HK-2 (cell line): ENCODE results near the gene RPS15.
A peak's percentile ranks its signal among the peaks of the same experiment; 100 is the strongest.
"Not testable (repeated sequence)": the region's sequence is repeated elsewhere in the genome, so short reads cannot be mapped to it uniquely, and the experiment has no call there.

Experiments used
- DNase-seq: peaks from one replicate; pipeline ENCODE4 v3.0.0-alpha.2; 2018; ENCODE audit not compliant: unreplicated experiment

RPS15 gene

DNA sequence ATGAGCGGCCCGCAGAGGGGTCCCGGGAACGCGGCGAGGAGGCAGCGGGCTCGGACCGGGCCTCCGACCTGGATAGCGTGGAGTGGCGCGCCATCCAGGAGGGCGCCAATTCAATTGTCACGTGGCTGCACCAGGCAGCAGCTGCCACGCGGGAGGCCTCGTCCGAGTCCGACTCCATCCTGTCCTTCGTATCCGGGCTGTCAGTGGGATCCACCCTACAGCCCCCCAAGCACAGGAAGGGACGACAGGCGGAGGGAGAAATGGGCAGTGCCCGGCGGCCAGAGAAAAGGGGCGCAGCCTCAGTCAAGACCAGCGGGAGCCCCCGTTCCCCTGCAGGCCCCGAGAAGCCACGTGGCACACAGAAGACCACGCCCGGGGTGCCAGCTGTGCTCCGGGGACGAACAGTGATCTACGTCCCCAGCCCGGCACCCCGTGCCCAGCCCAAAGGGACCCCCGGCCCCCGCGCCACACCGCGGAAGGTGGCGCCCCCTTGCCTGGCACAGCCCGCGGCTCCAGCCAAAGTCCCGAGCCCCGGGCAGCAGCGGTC lies 30.2 kb downstream of the RPS15 start:
- DNase-seq: peak; percentile 69

DNA sequence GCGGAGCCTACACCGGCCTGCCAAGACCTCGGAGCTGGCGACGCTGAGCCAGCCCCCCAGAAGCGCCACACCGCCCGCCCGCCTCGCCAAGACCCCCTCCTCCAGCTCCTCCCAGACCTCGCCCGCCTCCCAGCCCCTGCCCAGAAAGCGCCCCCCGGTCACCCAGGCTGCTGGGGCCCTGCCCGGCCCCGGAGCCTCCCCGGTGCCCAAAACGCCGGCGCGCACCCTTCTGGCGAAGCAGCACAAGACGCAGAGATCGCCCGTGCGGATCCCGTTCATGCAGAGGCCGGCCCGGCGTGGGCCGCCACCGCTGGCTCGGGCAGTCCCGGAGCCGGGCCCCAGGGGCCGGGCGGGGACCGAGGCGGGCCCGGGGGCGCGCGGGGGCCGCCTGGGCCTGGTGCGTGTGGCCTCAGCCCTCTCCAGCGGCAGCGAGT lies 30.6 kb downstream of the RPS15 start:
- DNase-seq: peak; percentile 66

DNA sequence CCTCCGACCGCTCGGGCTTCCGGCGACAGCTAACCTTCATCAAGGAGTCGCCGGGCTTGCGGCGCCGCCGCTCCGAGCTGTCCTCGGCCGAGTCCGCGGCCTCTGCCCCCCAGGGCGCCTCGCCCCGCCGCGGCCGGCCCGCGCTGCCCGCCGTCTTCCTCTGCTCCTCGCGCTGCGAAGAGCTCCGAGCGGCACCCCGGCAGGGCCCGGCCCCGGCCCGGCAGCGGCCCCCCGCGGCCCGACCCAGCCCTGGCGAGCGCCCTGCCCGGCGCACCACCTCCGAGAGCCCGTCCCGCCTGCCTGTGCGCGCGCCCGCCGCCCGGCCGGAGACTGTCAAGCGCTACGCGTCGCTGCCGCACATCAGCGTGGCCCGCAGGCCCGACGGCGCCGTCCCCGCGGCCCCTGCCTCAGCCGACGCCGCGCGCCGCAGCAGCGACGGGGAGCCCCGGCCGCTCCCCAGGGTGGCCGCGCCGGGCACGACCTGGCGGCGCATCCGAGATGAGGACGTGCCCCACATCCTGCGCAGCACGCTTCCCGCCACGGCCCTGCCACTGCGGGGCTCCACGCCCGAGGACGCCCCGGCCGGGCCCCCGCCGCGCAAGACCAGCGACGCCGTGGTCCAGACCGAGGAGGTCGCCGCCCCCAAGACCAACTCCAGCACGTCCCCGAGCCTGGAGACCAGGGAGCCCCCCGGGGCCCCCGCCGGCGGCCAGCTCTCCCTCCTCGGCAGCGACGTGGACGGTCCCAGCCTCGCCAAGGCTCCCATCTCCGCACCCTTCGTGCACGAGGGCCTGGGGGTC lies 31.3 kb downstream of the RPS15 start:
- DNase-seq: peak; percentile 63

DNA sequence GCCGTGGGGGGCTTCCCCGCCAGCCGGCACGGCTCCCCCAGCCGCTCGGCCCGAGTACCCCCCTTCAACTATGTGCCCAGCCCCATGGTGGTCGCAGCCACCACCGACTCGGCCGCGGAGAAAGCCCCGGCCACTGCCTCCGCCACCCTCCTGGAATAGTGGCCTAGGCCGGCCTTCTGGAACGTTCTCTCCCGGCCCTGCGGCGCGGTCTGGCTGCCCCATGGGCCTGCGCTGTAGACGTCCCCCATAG lies 31.8 kb downstream of the RPS15 start:
- DNase-seq: no peak

DNA sequence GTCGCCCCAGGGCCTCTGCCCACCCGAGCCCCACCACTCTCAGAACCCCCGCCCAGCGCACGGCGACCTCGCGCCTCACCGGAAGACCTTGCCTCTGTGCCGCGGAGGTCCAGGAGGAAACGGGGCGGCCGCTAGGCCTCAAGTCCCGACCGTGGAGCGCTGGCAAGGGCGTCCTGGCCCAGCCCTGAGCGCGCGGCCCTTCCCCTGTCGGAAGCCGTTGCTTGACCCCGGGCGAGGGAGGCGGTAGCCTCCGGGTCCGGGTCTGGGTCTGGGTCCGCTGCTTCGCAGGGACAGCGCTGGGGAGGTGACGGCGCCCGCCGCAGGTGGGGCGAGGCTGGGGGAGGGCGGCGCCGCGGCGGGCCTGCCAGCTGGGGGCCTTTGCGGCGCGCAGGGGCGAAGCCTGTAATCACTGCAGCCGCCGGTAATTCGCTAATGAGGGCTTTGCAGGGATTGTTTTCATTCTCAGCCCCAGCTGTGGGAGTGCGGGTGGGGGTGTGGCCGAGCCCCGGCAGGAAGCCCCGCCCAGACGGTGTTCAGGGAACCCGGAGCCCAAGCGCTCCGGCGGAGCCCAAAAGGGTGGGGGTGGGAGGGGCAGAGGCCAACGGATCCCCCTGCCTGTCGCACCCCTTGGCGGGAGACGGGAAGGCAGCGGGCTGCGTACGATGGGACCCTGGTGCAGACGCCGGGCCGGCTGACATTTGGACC lies 32.3 kb downstream of the RPS15 start:
- peak; percentile 81 for DNase-seq

DNA sequence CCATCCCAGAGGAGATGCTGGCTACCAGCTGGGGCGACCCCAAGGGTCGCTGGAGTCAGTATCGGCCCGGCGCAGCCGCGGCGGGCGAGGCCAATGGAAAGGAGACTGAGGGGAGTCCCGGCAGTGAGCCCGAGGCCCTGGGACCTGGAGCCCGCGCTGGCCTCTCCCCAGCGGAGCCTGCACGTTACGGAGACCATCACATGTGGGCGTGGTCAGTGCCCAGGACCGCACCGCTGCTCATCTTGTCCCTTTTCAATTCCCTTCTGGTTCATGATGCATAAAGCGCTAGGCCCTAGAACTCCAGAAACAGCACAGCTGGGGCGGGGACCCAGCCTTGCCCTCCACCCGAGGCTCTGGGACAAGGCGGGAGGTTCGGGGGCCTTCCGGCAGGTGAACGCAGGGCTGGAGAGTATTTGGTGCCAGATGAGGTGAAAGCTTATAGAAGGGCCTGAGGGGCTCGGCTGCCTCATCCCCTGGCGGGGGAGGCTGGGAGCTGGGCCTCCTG lies 32.9 kb downstream of the RPS15 start:
- DNase-seq: peak; percentile 76

DNA sequence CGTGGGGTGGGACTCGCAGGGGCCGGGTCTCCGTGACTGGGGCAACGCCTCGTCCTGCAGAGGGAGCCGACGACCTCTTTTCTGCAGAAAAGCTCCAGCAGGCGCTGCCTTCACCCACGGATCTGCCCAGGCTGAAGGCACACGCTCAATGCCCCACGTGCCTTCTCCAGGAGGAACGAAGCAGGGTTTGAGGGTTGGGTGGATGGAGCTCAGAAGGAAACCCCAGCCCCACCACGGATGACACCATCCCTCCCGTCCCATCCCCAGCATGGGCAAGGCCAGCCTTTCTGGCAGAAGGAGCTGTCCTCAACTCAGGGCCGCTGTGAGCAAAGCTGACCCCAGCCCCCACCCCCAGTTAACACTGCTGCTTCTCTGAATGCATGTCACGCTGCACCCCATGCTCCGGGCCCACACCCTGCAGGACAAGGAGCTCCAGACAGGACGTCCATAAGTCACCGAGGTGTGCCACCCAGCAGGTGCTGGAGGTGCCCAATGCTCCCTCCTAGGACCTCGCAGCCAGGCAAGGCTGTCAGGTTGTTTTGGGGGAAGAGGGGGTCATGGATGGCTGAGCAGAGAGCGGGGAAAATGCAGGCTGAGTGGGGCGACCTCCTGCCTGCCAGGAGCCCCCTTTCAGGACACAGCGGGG lies 33.4 kb downstream of the RPS15 start:
- DNase-seq: peak; percentile 57

DNA sequence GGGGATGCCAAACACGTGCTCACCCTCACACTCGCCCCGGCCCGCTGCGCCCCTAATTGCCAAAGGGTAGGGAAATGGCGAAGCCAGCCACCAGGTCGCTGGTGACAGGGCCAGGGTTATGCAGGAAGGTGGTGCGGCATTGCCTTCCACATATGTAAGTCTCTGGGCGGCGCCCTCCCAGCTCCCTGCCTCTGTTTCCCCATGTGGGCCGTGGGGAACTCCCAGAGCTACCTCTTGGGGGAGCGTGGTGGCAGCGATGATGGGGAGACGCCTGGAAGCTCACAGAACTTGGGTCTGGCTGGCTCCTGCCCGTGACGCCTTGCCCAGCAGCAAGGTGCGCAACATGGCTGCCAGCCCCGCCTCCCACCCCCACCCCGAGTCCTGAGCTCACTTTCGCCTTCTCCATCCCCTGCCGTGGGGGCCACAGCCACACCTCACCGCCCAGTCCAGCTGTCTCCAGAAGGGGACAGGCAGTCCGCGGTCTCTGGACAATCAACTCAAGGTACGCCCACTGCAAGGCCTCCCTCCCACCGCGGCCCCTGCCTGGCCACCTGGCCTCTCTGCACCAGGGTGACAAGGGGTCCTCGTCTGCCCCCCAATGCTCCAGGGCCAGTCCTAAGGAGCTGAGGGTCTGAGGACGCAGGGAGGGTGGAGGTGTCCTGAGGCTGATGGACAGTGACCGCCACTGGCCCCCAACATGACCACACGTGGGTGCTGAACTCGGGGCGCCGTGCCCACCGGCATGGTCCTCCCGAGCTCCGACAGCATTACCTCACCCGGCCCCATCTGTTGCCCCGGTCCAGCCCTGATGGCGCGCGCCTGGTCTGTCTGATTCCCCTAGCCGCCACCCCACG lies 34.3 kb downstream of the RPS15 start:
- no peak for DNase-seq

DNA sequence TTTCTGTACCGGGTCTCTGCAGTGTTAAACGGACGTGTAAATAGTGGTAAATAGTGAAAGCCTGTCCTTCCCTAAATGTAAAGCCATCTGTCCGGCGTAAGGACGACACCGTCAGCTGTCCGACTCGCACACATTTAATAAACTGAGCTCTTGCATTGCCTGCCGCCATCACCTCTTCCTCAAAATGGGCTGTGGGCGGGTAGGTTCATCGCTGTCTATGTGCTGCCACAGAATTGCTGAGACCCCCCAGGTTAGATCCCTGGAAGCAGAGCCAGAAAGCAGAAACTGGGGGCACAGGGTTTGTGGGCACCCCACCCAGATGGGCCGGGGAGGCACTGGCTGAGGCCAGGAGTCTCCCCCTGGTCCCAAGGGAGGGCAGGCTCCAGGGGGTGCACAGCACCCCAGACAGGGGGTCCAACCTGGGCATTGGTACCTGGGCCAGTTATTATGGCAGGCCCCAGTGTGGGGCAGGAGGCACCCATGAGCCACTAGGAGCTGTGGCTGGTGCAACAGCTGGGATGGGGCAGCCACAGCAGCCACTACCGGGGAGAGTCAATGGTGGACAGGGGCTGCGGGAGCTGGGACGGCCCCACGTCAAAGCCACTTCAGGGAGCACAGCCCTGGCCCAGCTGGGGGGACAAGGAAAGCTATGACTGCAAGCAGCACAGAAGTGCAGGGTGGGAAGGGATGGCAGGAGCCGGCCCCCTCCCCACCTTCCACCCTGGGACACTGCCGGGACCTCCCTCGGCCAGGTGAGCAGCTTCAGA lies 35.1 kb downstream of the RPS15 start:
- no peak for DNase-seq

DNA sequence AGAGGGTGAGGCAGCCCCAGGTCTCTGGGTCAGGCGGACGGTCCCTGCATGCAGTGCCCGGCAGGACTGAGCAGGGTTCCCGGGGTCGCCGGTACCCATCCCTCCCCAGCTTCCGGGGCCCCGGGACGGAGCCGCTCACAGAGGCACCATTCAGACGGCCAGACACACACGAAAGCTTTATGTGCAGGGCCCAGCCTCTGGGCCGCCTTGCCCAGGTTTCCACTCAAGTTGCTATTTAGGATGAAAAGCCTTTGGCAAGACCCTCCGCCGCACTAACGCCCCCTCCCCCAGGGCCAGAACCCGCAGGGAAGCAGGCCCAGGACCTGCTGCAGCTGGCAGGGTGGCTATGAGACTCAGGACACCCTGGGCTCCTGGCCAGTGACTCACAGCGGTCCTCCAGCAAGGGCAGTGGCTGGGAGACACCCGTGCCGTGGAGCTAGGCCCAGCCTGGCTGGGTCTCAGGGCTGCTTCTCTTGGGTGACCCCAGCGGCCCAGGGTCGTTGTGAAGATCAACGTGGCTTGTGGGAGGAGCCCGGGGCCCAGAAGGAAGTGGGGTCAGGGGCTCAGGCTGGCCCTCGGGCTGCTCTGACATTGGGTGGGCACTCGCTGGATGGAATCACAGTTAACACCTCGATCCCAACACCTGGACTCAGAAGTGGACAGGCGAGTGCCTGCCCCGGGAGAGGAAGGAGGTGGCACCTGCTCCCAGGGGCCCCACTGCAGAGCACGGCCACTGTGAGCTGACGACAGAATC lies 36.0 kb downstream of the RPS15 start:
- no peak for DNase-seq

DNA sequence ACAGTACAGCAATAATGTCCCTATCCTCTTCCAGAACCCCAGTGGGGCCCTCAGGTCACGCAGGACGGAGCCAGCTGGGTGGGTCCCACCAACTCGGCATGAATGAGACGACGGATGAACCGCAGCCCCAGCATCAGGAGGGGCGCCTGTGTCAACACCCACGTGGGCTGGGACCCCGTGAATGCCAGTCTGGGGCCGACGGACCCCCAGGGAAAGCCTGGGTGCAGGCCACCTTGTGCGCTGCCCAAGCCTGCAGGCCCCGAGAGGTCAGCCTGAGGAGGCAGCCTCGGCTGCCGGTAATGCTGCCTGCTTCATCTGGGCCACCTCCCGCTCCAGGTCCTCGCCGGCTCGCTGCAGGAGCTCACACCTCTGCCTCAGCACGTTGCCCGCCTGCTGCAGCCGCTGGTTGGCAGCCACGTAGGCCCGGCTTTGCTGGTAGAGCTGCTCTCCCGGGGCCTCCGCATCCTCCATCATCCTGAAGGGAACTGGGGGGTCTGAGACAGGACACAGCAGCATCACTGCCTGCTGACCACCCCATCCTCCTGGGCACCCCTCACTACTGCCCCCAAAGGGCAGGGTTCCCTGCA lies 36.7 kb downstream of the RPS15 start:
- DNase-seq: no peak

DNA sequence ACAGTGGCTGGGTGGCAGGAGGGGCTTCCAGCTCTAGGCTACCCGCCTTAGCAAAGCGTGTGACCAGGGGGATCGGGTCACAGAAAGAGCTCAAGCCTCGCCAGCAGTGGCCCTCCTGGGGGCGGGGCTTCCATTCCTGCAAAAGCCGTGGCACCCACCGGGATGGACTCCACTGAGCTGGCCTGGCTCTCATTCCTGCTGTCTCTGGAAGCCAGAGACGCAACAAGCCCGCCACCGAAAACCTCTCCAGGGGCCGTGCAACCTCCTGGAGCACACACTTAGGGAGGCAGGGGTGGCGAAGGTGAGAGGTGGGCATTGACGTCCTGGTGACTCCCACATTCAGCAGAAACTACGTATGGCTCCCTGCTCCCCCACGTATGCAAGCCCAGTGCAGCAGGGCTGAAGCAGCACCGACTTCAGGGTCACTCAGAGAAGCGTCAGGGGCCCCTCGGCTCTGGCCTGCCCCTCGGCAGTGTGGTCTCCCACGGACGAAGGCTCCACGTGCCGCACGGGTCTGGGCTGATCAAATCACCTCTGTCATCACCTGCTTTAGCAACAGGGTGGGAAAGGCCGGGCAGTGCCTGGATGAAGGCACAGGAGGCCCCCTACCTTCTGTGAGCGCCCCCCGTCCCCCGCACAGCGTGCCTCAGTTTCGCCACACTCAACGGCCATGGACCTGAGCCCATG lies 37.7 kb downstream of the RPS15 start:
- no peak for DNase-seq

DNA sequence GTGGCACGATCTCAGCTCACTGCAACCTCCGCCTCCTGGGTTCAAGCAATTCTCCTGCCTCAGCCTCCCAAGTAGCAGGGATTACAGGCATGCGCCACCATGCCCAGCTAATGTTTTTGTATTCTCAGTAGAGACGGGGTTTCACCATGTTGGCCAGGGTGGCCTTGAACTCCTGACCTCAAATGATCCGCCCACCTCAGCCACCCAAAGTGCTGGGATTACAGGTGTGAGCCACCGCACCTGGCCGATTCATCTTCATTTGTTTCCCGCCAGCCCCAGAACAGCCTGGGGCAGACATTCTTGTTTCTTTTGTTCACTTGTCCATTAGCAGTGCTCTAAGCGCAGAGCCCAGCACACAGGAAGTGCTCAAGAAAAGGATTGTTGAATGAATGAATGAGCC lies 38.9 kb downstream of the RPS15 start:
- not testable (repeated sequence) for DNase-seq

DNA sequence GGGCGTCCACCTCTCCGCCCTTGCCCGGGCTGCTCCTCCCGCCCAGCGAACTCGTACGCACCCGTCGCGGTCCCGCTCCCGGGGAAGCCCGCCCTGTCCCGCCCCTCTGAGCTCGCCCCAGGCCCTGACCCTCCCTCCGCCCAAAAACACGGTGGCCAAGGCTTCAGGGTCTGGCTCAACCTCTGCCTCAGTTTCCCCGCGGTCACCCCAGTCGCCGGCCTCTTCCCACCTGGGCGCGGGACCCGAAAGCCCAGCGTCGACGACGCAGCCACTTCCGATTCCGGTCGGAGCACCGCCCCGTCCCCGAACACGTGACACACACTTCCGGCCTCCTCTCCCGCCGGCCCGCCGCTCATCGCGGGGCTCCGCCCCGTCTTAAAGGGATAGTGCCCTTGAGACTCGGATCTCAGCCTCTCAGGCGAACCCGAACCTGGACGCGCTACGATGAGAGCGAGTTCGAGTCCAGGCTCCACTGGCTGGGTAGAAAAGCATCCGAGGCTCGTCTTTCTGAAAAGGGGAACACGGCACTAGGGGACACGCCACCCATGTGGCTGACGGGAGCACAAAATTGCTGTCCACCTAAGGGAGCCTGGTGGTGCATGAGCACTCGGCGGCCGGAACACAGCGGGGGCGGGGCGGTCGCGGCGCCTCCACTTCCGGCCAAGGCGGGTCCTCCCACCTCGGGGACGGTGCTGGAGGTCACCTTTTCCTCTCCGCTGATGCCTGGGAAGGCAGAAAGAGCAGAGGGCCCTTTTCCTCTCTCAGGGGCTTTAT lies 40.9 kb downstream of the RPS15 start, which contains the start of gene C19orf25:
Gene C19orf25 (minus strand): TSS at position 282 of the 774 bp plus-strand sequence. CDS start 312 bp downstream, outside the sequence.
- peak; percentile 93 for DNase-seq

DNA sequence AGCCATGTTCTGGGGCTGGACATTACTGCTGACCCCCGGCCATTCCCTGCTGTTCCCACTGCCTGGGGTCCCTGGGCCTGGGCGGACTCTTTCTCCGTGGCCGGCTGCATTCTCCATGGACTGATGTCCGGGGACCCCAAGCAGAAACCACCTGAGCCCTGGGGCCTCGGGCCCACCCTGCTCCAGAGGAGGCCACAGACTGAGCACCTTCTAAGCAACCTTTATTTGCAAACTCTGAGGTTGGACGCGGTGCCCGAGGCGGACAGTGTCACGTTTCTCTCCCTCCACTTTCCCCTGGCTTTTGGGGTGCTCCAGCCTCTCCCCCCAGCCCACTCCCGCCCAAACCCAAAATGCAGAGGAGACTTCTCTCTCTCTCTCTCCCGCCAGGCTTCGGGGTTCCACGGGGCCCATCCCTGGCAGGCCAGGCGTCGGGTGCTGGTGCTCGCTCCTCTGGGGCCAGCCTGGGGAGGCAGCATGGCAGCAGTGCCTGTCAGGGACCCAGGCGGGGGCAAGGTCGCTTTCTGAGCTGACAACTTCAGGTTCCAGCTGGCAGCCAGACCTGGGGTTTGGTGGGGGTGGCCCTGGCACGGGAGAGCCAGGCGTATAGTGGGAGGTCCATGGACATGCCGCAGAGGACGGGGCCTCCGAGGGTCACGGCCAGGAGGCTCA lies 43.2 kb downstream of the RPS15 start:
- DNase-seq: no peak

DNA sequence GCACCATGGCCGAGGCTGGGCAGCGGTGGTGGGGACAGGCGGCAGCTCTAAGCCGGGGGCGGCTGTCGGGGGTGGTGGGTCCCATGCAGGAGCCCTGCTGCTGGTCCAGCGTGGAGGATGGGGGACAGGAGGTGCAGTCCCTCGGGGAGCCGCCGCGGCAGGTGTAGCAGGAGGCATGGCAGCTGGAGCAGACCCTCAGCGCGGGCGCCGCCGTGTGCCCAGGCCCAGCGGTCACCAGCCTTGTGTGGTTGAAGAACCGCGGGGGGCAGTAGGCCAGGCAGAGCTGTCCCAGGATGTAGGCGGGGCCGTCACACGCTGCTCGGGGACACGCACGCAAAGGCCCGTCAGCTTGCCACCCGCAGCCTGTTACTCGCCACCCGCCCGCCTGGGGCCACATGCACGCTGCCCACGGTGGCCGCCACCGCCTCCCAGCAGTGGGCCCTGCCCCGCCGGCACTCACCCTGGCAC lies 43.7 kb downstream of the RPS15 start:
- no peak for DNase-seq

DNA sequence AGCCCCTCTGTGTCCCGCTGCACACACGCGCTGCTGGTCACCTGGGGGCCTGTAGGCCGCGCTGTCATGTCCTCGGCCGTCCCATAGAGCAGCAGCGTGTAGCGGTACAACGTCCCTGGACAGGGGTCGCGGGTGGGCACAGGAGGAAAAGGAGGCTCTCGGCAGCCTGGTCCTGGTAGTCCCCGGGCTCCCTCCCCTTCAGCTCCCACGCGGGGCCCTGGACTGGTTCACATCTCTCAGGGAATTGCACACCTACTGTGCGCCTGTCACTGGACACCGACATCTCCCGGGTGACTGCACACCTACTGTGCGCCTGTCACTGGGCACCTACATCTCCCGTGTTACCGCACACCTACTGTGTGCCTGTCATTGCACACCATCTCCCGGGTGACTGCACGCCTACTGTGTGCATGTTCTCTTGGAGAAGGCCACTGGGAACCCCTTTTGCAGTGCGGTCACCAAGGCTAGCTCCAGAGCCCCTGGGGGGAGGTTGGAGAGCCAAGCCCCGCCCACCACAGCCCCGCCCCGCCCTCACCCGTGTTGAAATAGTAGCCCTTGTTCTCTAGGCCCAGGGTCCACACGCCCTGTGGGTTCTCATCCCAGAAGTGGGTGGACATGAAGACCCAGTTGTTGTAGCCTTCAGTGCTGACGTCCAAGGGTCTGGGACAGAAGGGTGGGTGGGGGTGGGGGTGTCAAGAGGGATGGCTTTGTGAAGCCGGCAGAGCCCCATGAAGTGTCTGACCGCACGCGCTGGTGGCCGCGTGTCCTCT lies 44.4 kb downstream of the RPS15 start:
- no peak for DNase-seq
